ENCODE data around the gene DDX23.

DNA sequence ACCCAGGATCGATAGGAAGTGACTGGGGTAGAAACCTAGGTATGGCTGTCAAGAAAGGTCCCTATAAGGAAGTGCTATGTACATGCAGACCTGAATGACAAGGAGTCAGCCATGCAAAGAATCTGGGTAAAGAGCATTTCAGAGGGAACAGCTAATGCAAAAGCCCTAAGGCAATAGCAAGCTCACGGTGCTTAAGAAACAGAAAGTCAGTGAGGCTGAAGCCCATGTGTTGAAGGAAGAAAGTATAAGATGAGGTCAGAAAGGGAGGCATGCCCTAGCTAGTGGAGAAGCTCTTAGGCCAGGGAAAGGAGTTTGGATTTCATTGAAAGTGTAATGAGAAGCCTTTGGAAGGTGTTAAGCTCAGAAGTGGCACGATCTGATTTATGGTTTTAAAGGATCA is 57.1 kb downstream of the DDX23 start:
- no peak for TF ChIP-seq CTCF (conservative IDR thresholded peaks at IDR 0.05; ENCODE audit: low read depth, low read length)
- TF ChIP-seq EZH2 (IDR thresholded peaks at IDR 0.05; ENCODE audit: low read length, unreplicated experiment), result no peak
